HG02981 (cell line): ENCODE measurements around the gene LRRC74B.
"Not testable (repeated sequence)": the region's sequence is repeated elsewhere in the genome, so short reads cannot be mapped to it uniquely, and the experiment has no call there.

Experiments
- ATAC-seq: cut with Tn5 transposase; IDR thresholded peaks from one replicate; pipeline ENCODE4 v1.9.1; 2021; ENCODE audit warnings: mild to moderate bottlenecking, moderate library complexity; ENCODE audit not compliant: unreplicated experiment

LRRC74B gene

DNA sequence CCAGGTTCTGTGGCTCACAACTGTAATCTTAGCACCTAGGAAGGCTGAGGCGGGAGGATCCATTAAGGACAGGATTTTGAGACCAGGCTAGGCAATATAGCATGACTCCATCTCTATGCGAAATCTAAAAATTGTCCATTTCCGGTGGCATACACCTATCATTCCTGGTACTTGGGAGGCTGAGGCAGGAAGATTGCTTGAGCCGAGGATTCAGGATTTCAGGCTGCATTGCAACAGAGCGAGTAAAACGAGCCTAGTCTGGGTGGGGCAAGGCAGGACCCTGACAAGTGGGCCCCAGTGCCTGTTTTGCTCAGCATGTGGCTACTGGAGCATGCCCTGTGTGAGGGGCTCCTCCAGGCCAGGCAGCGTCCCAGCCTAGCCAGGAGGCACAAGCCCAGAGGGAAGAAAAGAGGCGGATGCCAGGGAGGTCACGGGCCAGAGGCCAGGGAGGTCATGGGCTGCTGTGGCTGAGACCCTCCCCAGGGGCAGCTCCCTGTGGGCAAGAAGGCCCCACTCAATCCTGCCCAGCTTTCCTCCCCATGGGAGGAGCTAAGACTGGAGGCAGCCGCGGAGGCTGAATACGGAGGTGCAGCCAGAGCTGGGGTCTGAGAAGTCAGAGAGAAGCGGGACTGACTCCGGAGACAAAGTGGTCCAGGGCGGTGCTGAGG lies 8.4 kb downstream of the LRRC74B start:
- ATAC-seq = no peak

DNA sequence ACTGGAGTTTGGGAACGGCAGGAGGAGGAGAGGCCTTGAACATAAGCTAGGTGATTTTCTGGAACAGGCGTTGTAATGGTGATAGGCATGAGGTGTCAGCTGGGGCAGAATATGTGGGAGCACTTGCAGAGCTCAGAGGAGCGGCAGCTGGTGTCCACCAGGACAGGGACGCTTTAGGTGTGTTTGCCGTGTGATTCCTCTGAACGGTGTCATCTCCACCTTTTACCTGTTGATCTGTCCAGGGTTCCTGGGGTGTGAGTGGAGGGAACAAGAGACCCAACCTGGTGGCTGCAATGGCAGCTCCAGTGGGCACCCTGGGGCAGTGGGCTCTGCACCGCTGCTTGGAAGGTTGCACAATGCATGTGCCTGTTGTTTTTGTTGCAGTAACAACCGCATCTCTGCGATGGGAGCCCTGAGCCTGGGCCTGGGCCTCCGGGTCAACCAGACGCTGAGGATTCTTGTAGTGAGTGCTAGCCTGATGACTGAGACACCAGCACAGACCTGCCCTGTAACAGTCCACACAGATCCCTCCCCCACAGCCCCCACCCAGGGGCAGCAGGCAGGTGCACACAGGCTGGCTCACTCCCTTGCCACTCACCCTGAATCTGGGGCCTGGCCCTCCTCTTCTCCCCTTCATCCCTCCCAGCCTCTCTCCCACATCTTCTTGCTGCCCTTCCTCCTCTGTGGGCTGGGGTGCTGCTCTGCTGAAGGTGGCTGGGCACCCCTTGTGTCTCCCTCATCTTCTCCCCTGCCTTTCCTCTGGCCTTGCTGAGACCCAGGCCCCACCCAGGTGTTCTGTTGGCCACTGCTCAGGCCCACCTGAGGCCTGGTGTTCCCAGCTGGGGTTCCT lies 9.2 kb downstream of the LRRC74B start:
- ATAC-seq = no peak

DNA sequence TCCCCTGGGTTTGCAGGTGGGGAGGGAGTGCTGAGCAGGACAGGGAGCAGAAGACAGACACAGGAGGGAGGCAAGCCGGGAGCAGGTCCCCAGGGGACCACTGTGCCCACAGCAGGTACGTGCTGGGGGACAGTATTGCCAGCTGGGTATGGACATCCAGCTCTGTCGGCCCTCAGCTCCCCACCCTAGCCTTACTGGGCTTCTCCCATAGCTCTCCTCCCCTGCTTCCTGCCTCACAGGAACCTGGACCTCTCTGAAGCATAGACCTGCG lies 9.8 kb downstream of the LRRC74B start:
- no peak for ATAC-seq

DNA sequence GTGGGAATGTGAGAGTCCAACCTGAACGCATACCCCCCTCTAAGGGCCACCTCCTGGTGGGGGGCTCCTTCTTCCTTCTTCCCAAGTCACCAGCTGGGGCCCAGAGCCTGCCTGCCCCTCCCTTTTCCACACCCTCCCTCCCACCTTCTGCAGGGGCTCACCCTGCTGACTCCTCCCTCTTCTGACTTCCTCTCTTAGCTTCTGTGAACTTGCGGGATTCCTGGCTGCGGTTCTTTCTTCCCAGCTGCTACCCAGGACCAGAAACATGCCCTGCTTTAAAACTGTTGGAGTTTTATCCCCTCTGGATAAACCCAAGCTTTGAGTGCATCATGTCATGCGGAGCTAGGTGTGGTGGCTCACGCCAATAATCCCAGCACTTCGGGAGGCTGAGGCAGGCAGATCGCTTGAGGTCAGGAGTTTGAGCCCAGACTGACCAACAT lies 10.2 kb downstream of the LRRC74B start:
- no peak for ATAC-seq

DNA sequence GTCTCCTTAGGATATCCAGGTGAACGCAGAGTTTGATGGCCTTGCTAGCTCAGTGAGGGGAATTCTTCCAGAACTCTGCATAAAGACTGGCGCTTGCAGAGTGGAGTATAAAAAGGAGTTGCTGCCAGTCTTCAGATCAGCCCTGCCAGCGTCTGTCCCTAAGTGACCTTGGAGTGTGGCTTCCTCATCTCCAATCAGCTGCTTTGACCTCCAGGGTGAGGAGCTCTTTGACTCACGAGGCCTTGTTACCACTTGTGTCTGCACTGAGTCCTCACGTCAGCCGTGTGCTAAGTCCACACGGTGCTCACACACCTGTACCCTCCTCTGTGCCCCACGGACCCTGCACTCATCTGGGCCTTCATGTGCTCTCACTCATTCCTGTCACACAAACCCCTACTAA lies 14.6 kb downstream of the LRRC74B start:
- not testable (repeated sequence) for ATAC-seq

DNA sequence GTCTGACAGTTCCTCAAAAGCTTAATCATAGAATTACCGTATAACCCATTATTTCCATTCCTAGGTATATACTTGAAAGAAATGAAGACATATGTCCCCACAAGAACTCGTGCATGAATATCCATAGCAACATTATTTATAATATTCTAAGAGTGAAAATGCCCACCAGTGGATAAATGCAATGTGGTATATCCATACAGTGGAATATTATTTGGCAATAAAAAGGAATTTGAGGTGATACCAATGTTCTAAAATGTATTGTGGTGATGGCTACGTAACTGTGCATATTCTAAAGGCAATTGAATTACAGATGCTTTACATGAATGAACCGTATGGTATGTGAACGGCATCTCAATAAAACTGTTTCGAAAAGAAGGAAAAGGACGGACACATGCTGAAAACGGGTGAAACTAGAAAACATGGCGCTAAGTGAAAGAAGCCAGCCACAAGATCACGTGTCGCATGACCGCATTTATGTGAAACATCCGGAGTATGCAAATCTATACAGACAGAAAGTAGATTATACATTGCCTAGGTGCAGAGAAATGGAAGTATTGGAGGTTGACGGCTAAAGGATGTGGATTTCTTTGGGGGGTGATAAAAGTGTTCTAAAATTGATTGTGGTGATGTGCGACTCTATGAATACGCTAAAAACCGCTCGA lies 16.0 kb downstream of the LRRC74B start:
- ATAC-seq = not testable (repeated sequence)

DNA sequence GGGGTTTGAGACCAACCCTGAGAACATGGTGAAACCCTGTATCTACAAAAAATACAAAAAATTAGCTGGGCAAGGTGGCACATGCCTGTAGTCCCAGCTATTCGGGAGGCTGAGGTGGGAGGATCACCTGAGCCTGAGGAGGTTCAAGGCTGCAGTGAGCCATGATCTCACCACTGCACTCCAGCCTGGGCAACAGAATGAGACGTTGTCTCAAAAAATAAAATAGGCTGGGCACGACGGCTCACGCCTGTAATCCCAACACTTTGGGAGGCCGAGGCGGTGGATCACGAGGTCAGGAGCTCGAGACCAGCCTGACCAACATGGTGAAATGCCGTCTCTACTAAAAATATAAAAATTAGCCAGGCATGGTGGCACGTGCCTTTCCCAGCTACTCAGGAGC lies 18.7 kb downstream of the LRRC74B start:
- ATAC-seq = not testable (repeated sequence)

DNA sequence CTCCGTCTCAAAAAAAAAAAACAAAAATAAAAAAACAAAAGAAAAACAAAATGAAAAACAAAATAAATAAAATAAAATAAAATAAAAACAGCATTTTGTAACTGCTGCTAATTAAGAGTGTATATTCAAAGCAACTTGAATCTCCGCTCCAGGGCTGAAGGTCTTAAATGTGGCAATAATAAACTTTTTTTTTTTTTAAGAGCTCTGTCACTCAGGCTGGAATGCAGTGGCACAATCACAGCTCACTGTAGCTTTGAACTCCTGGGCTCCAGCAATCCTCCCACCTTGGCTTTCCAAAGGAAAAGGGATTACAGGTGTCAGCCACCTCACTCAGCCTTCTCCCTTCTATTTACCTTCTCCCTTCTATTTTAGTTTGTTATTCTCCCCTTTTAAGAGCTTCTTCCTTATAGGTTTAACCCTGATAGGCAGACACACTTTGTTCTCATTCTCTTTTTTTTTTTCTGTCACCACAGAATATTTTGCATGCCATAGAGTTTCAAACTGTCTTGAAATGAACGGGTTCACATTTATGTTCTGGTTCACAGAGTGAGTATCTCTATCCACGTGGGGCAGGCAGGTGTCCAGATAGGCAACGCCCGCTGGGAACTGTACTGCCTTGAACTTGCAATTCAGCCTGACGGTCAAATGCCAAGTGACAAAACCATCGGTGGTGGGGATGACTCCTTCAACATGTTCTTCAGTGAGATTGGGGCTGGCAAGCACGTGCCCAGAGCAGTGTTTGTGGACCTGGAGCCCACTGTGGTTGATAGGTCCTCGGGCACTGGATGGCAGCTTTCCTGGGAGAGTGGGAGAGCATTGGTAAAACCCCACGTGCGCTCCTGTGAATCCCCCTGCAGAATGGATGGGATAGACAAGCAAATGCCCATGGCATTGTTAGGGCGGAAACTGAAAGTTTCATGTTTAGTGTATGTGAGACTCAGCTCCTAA lies 19.4 kb downstream of the LRRC74B start:
- ATAC-seq = no peak

DNA sequence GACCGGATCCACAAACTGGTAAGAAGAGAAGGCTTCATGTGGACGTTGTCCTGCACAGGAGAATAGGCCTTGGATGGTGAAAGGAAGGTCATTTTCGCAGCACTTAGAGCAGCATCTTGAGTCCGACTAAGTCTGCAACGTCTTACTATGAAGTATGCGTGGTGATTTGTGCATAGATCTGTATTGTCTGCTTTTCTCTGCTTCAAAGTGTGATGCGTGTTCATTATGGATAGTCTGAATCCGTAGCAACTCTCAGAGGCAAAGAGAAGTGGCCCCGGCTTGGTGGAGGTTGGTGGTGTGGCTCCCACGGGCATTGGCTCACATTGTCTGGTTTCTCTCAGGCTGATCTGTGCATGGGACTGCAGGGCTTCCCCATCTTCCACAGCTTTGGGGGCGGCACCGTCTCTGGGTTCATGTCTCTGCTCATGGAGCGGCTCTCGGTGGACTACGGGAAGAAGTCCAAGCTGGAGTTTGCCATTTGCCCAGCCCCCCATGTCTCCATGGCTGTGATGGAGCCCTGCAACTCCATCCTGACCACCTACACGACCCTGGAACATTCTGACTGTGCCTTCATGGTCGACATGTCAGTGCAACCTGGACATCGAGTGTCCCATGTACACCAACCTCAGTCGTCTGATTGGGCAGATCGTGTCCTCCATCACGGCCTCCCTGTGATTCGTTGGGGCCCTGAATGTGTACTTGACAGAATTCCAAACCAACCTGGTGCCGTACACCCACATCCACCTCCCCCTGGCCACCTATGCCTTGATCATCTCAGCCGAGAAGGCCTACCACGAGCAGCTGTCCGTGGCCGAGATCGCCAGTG lies 21.5 kb downstream of the LRRC74B start:
- no peak for ATAC-seq

DNA sequence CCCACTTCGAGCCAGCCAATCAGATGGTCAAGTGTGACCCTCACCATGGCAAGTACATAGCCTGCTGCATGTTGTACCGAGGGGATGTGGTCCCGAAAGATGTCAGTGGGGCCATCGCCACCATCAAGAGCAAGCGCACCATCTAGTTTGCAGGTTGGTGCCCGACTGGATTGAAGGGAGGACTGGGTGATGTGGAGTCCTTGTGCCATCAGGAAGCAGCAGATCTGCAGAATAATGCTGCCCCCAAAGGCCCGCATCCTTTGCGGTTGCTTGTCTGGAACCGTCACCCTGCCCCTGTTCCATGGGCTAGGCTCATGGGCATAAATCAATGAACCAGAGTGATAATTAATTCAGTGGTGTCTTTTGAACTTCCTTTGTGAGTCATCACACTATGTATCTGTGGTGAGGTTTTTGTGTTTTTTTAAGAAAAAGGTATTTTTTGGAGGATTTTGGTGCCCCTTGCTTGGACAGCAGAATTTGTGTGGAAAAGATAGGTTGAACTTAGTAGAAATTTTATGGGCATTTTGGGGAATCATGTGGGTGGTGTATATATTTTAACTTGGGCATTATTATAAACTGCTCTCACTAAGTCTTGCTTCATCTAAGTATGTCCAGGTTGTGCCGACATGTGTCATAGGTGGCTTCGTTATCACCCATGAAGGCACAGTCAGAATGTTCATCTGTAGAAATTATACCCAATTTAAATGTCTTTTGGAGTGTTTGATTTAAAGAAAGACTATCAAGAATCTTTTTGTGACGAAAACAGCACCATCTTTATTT lies 22.3 kb downstream of the LRRC74B start:
- ATAC-seq = no peak

DNA sequence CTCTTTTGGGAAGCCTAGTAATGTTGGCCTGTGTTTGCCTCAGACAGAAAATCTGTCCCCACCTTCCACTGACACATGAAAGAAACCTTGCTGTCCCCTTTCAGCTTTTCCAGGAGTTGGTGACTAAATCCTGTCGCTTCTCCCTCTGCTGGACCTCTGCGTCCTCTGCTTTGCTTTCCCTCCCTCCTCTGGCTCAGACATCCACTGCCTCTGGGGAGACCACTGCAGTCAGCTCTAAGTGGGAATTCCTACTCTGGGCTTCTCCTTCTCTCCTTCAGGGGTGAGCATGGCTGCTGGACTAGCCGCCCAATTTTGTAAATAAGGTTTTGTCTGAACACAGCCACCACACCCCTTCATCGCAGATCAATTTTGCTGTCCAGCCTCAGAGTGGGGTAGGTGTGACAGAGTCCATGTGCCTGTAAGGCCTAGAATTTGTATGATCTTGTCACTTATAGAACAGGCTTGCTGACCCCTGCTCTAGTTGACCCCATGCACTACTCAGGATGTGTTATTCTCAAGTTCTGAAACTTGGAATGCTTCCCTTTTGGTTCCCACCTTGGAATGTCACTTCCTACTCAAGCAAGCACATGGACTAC lies 23.0 kb downstream of the LRRC74B start:
- no peak for ATAC-seq

DNA sequence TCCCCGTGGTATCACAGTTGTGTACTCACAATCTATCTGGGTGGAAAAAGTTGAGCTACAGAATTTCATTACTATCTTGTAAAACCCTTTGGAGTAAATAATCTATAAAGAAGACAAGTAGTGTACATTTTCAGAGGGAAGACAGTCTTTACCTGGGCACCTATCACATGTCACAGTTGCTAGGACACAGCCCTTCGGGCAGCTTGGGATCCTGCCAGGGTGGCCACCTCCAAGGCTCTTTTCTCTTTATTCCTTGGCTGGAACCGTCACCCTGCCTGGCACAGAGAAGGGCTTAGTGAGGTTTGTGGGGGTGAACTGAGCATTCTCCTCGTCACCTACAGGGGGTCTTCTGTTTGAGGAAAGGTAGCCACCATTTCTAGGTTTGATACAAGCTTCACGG lies 23.6 kb downstream of the LRRC74B start:
- no peak for ATAC-seq

DNA sequence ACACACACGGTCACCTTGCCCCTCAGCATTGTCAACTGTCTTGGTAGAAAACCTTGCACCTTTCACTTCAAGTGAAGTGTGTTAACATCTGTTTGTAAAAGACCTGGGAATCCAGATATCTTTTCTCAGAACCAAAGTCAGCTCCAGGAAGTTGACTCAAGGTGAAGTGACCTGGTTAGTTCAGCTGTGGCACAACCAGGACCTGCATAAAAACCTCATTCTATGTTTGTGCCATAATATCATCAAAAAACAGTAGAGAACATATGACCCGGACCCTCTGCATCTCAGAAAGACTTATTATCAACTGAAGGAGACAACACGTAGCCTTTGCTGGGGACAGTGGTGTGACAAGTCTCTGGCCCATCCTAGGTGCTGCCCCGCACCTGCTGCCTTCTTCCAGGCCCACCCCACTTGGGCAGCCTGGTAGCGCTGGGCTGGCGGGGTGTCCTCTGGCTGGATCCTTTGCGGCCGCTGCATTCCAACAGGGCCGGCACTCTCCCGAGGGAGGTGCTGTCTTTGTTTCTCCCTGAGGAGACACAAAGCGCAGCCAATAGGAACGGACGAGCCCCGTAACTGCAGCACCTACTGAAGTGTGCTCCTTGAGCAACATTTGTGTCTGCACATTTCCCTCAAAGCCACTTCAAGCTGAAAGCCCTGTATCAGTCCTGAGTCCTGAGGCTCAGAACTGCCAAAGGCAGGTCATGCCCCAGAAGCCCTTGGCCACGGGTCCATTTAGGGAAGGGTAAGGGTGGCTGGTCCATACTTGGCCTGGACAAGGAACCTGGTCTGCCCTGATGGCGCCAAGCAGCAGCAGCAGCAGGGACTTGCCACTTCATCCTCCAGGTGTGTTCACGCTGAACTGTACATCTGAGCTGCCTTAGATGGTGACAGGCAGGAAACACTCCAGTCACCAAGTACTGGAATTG lies 25.2 kb downstream of the LRRC74B start:
- no peak for ATAC-seq

DNA sequence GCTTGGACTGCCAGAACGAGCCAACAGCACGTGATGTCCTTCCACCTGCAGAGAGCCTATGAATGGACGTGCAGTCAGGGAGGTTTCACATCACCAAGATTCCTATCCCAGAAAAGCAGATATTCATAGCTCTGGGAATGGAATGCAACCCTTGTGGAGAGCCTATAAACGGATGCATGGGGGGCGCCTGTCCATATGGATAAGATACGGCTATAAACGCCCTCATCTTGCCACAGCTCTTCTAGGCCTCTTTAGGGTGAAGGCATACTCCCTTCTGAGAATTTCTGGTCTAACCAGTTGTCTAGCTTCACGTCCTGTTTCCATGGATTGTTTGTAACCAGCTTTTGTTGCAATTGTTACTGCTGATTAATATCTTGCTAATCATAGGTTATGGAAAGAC lies 26.1 kb downstream of the LRRC74B start:
- not testable (repeated sequence) for ATAC-seq

DNA sequence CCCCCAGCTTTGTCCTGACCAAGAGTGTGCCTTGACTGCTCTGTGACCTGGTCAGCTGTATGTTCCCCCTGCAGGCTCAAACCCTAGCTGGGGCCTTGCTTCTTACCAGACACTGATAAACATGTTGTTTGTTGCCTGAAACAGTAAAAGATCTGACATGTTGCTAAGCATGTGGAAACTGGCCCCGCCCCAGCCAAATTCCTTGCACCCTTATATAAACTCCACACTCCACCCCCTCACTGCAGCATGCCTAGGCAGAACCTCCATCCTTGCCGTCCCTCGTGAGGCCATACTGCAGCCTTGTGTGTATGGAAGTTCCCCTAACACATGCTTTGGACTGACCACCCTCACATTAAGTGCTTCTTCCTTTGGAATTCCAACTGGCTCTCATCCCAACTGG lies 27.3 kb downstream of the LRRC74B start:
- no peak for ATAC-seq

DNA sequence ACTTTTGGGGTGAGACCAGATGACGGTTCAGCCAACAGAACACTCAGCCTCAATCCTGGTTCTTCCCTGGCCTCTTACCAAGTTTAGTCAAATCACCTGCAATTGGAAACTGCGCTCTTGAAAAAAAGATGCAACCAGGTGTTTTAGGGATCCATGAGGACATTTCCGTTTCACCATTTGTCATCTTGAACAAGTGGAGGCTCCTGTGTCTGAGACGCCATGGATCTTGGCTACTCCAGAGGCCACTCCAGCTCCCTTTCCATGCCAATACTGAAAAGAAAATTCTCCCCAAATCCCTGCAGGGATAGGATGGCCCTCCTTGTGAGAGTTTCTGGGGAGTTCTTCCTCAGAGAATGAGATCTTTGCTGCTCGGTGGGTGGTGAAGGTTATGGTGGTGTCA lies 27.7 kb downstream of the LRRC74B start:
- no peak for ATAC-seq

DNA sequence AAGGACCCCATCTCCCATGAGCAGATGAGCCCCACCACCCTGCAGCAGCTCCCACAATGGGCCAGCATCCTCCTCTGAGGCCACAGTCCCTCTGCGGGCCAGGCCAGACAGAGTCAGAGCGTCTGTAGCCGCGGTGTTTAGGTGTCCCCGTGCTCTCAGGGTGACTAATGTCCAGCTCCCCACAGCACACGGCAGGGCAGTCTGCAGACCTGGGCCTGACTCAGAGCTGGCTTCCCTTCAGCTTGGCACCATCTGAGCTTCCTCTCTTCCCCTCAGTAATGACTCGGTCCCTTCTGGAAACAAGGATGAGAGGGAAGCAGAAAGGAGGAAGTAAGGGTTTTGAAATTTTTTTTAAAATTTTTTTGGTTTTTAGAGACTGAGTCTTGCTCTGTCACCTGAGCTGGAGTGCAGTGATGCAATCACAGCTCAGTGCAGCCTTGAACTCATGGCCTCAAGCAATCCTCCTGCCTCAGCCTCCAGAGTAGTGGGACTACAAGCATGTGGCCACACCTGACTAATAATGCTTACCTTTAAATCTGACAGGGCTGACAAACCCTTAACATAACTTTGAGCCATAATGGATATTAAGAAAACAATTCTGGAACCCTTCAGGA lies 28.5 kb downstream of the LRRC74B start:
- no peak for ATAC-seq
